Breast epithelium (tissue), 4 donors: ENCODE results near the gene AGA. TPM values are rescaled to one million over a fixed set of nuclear protein-coding genes. Genes with fewer than 3 reads are reported as not detected.

Source experiments
- DNase-seq, 2 donors: peaks; one replicate each; pipeline ENCODE4 v3.0.0-alpha.2; 2019; ENCODE audit warnings: low spot score in 2 of 2
- H3K27ac ChIP-seq, 2 donors: fragments of 200-600 bp; sonication (generic) in 1 of 2; one replicate each; pipeline ENCODE4 v1.5.1; 2016 to 2019; ENCODE audit warnings: mild to moderate bottlenecking in 1 of 2
- H3K27me3 ChIP-seq, 2 donors: fragments of 200-600 bp; sonication (generic) in 1 of 2; one replicate each; pipeline versions ENCODE4 v1.5.1 to v1.6.0; 2017 to 2019; ENCODE audit warnings: control low read depth in 1 of 2, mild to moderate bottlenecking in 1 of 2
- H3K36me3 ChIP-seq: fragments of 200-600 bp; one replicate; pipeline ENCODE4 v1.5.1; 2019
- H3K4me1 ChIP-seq, 2 donors: fragments of 200-600 bp; sonication (generic); one replicate each; pipeline ENCODE4 v1.5.1; 2016 to 2019; ENCODE audit warnings: control low read depth in 1 of 2
- H3K4me3 ChIP-seq, 3 donors: fragments of 200-600 bp; sonication (generic); 1 replicate in 2 of 3; 2 replicates in 1 of 3; pipeline ENCODE4 v1.5.1; 2016 to 2019; ENCODE audit warnings: mild to moderate bottlenecking in 3 of 3, moderate library complexity in 2 of 3
- H3K9me3 ChIP-seq, 2 donors: fragments of 200-600 bp; sonication (generic) in 1 of 2; one replicate each; pipeline ENCODE4 v1.5.1; 2016 to 2019; ENCODE audit warnings: control low read depth in 1 of 2
- CTCF ChIP-seq, 3 donors: fragments of 450-650 bp; IDR thresholded peaks; one replicate each; pipeline ENCODE4 v1.5.1; 2016 to 2017; ENCODE audit warnings: antibody characterized with exemption in 3 of 3, mild to moderate bottlenecking in 3 of 3, moderate library complexity in 3 of 3
- POLR2A ChIP-seq: fragments of 450-650 bp; IDR thresholded peaks from one replicate; pipeline ENCODE4 v1.6.1; 2016; ENCODE audit warnings: antibody characterized with exemption, mild to moderate bottlenecking, moderate library complexity
- POLR2AphosphoS5 ChIP-seq, 3 donors: sonication (generic); formaldehyde crosslinking; IDR thresholded peaks; one replicate each; pipeline ENCODE4 v1.6.1; 2017; ENCODE audit warnings: antibody characterized with exemption in 3 of 3
- intact Hi-C: fragments of 100-400 bp; cut with DNase I; formaldehyde crosslinking; loops from one replicate; pipeline ENCODE4 v1.15.1; 2023; ENCODE audit warnings: low total_unique reads
- total RNA-seq, 3 donors: library from RNA; depleted of rRNA; stranded (reverse); fragments of >200 nt; gene quantifications; one replicate each; pipeline ENCODE4 v1.1.0, GENCODE V29; 2016

AGA gene
- total RNA-seq, 3 donors from 2014 or later, result 16.7 to 29.3 (median 21.1) TPM

DNA sequence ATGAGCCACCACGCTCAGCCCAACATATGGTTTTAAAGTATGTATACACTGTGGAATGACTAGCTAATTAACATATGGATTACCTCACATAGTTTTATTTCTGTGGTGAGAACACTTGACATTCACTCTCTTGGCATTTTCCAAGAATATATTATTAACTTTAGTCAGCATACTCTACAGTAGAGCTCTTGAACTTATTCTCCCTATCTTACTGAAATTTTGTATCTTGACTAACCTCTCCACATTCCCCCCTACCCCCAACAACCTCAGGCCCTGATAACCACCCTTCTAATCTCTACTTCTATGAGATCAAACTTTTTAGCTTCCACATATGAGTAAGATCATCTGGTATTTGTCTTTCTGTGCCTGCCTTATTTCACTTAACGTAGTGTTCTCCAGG, 38.6 kb upstream of the AGA start:
- Histone ChIP-seq H3K36me3 (no peaks in the 10 kb centered on the region), H3K9me3 (no peaks in the 10 kb centered on the region), H3K4me1 (no peaks in the 10 kb centered on the region), H3K27me3 (no peaks in the 10 kb centered on the region), H3K4me3 (no peak overlapping the region), H3K27ac (no peak overlapping the region)
- intact Hi-C loops, result no loop called here
- no peak for TF ChIP-seq POLR2A
- no peak for TF ChIP-seq POLR2AphosphoS5 (IDR thresholded peaks at IDR 0.05)
- no peak for TF ChIP-seq CTCF (IDR thresholded peaks at IDR 0.05)
- no peak for DNase-seq

- Histone ChIP-seq H3K27ac (no peak overlapping the region), H3K36me3 (no peaks in the 10 kb centered on the region), H3K4me3 (no peak overlapping the region), H3K4me1 (no peaks in the 10 kb centered on the region), H3K9me3 (no peaks in the 10 kb centered on the region), H3K27me3 (no peaks in the 10 kb centered on the region)
- TF ChIP-seq CTCF (IDR thresholded peaks at IDR 0.05), result no peak
- TF ChIP-seq POLR2AphosphoS5 (IDR thresholded peaks at IDR 0.05), result no peak
- TF ChIP-seq POLR2A, result no peak
- intact Hi-C loops, result no loop called here
- DNase-seq, result no peak
Measured at GRCh38 chr4:177479063-177479462, 36.8 kb upstream of the AGA start.

DNA sequence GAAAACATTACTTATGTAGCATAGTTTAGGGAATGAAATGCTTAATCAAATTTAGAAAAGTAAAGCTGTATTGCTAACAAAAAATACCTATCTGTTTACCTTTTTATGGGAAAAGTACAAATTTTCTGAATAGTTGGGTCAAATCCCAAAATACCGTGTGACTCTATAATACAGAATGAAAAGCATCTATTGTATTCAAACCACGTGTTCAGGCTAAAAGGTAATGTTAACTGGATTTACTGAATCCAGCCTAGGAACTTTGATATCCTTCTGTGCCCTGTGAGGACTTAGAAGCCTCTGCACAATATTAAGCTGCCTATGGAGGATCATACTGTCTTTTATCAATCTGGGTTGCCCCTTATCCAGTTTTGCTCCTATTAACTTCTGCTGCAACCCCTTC, 36.3 kb upstream of the AGA start:
- Histone ChIP-seq H3K27me3 (no peaks in the 10 kb centered on the region), H3K9me3 (no peaks in the 10 kb centered on the region), H3K4me1 (no peaks in the 10 kb centered on the region), H3K4me3 (no peak overlapping the region), H3K36me3 (no peaks in the 10 kb centered on the region), H3K27ac (no peak overlapping the region)
- DNase-seq, result no peak
- TF ChIP-seq POLR2A (no peak), CTCF (IDR thresholded peaks at IDR 0.05) (no peak), POLR2AphosphoS5 (IDR thresholded peaks at IDR 0.05) (no peak)
- intact Hi-C loops, result no loop called here

DNA sequence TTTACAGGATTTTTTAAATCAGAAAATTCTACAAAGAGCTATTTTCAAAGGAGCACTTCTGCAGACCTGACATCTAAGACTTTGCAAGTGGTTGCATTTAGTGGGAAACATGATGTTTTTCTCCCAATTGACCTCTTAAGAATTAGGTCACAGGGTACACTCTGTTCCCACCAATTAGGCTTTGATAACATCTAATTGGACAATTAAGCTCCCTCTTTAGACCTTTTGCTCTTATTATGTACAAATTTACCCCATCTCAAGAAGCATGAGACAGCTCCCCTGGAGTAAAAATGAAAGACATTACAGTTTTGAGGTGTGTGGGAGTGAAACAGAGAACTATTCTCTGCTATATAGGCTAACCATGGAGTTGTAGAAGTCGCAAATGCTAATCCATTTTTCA, 31.8 kb upstream of the AGA start:
- no peaks in the 10 kb centered on the region for H3K36me3 ChIP-seq
- no peak overlapping the region for H3K27ac ChIP-seq
- no peak for DNase-seq
- no peaks in the 10 kb centered on the region for H3K9me3 ChIP-seq
- intact Hi-C loops, result no loop called here
- H3K27me3 ChIP-seq, result no peaks in the 10 kb centered on the region
- H3K4me1 ChIP-seq, result no peaks in the 10 kb centered on the region
- no peak overlapping the region for H3K4me3 ChIP-seq
- TF ChIP-seq CTCF (IDR thresholded peaks at IDR 0.05) (no peak), POLR2A (no peak), POLR2AphosphoS5 (IDR thresholded peaks at IDR 0.05) (no peak)

GRCh38 chr4:177464026-177464425, 21.8 kb upstream of the AGA start:
- intact Hi-C loops, result no loop called here
- DNase-seq, result no peak
- no peak overlapping the region for H3K27ac ChIP-seq
- H3K4me3 ChIP-seq, result no peak overlapping the region
- TF ChIP-seq POLR2AphosphoS5 (IDR thresholded peaks at IDR 0.05), result no peak
- no peak for TF ChIP-seq POLR2A
- no peak for TF ChIP-seq CTCF (IDR thresholded peaks at IDR 0.05)
- no peaks in the 10 kb centered on the region for H3K4me1 ChIP-seq
- no peaks in the 10 kb centered on the region for H3K36me3 ChIP-seq
- H3K9me3 ChIP-seq, result no peaks in the 10 kb centered on the region
- no peaks in the 10 kb centered on the region for H3K27me3 ChIP-seq
